Nephron (organoid): ENCODE data around the gene UBE3B.

ENCODE experiments used
- H3K27ac Mint-ChIP-seq, 3 experiments: 2 replicates each; pipeline ENCODE4 v1.8.0; 2020; ENCODE audit warnings: mixed read lengths in 3 of 3, mild to moderate bottlenecking in 2 of 3, moderate library complexity in 1 of 3
- H3K27me3 Mint-ChIP-seq: 2 replicates; pipeline ENCODE4 v1.8.0; 2021; ENCODE audit warnings: low read depth, mild to moderate bottlenecking, moderate library complexity, mixed read lengths
- H3K36me3 Mint-ChIP-seq: 2 replicates; pipeline ENCODE4 v1.8.0; 2020; ENCODE audit warnings: low read depth, mixed read lengths
- H3K4me1 Mint-ChIP-seq: 2 replicates; pipeline ENCODE4 v1.8.0; 2020; ENCODE audit warnings: mixed read lengths
- H3K4me3 Mint-ChIP-seq, 3 experiments: 2 replicates each; pipeline ENCODE4 v1.8.0; 2020; ENCODE audit warnings: mild to moderate bottlenecking in 3 of 3, mixed read lengths in 3 of 3, moderate library complexity in 2 of 3
- H3K9me3 Mint-ChIP-seq: 2 replicates; pipeline ENCODE4 v1.8.0; 2020; ENCODE audit warnings: mixed read lengths
- TF ChIP-seq, protein P1 (sequence below), 3 experiments: fragments of 200-600 bp; sonication (generic); IDR thresholded peaks; one replicate each; pipeline ENCODE4 v1.5.0; 2021; ENCODE audit warnings: antibody characterized with exemption in 3 of 3; ENCODE audit not compliant: unreplicated experiment in 3 of 3

Gene UBE3B

DNA sequence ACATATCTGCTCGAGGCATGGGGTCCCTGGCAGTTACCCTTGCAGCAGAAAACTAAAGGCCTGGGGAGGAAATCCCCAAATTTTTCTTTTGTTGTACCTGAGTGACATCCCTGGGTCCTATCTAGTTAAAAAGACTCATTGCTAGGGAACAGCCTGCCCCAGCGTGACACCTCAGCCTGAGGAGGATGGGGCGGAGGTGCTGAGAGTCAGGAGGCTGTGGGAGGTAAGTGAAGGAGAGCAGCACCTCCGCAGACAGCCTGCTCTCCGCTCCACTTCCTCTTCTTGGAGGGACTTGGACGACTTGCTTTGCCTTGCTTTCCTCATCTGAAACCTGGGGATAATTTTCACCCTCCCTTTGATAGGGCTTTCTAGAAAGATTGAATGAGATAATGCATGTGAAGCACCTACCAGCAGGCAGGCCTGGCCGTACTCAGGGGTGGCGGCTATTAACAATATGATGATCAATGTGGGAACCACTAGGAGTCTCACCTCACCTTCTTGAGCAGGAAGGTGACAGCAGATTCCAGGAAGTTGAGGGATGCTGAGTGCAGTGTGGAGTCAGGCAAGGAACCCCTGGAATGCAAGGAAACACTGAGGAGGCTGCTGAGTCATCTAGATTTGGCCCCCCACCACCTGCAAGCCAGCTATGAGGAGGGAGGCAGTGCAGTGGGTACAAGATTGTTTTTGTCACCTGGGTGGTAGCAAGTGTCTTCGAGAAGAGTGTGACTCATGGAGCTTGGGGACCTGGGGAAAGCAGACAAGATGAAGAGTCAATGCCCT, 23.2 kb downstream of the UBE3B start:
- H3K9me3 Mint-ChIP-seq, result no peaks in the 10 kb centered on the region
- H3K27me3 Mint-ChIP-seq, result no peaks in the 10 kb centered on the region
- H3K36me3 Mint-ChIP-seq, result peaks cover 79% of the 10 kb centered on the region
- no peaks in the 10 kb centered on the region for H3K4me1 Mint-ChIP-seq
- TF ChIP-seq, protein P1, sequence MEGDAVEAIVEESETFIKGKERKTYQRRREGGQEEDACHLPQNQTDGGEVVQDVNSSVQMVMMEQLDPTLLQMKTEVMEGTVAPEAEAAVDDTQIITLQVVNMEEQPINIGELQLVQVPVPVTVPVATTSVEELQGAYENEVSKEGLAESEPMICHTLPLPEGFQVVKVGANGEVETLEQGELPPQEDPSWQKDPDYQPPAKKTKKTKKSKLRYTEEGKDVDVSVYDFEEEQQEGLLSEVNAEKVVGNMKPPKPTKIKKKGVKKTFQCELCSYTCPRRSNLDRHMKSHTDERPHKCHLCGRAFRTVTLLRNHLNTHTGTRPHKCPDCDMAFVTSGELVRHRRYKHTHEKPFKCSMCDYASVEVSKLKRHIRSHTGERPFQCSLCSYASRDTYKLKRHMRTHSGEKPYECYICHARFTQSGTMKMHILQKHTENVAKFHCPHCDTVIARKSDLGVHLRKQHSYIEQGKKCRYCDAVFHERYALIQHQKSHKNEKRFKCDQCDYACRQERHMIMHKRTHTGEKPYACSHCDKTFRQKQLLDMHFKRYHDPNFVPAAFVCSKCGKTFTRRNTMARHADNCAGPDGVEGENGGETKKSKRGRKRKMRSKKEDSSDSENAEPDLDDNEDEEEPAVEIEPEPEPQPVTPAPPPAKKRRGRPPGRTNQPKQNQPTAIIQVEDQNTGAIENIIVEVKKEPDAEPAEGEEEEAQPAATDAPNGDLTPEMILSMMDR (IDR thresholded peaks at IDR 0.05; ENCODE audit: unreplicated experiment in 3 of 3), result no peak
- H3K27ac Mint-ChIP-seq, result no peak overlapping the region
- no peak overlapping the region for H3K4me3 Mint-ChIP-seq

- no peaks in the 10 kb centered on the region for H3K4me1 Mint-ChIP-seq
- no peaks in the 10 kb centered on the region for H3K9me3 Mint-ChIP-seq
- no peak overlapping the region for H3K4me3 Mint-ChIP-seq
- H3K36me3 Mint-ChIP-seq, result peaks cover 73% of the 10 kb centered on the region
- no peaks in the 10 kb centered on the region for H3K27me3 Mint-ChIP-seq
- TF ChIP-seq, protein P1 (IDR thresholded peaks at IDR 0.05; ENCODE audit: unreplicated experiment in 3 of 3), result no peak
- H3K27ac Mint-ChIP-seq, result no peak overlapping the region
These were observed 23.9 kb downstream of the UBE3B start for GRCh38 chr12:109501299-109501698.

DNA sequence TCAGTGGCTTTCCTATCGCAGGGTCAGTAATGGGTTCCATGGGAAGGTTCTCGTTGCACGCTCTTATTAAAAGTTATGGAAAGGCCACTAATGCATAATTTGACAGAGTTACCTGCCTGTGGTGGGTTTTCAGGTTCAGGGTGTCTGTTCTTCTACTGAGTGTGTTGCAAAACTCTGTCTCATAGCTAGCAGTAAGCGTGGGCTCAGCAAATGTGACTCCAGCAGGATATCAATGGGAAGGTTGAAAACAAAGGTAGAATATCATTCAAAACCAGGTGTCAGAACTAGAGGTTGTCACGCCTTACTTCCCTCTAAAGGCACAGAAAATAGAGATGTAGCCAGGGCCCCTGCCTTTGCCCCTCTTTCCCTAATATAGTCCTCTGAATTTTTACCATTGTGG, 24.9 kb downstream of the UBE3B start:
- no peak overlapping the region for H3K27ac Mint-ChIP-seq
- H3K4me1 Mint-ChIP-seq, result no peaks in the 10 kb centered on the region
- TF ChIP-seq, protein P1 (IDR thresholded peaks at IDR 0.05; ENCODE audit: unreplicated experiment in 3 of 3), result no peak
- H3K9me3 Mint-ChIP-seq, result no peaks in the 10 kb centered on the region
- H3K36me3 Mint-ChIP-seq, result peaks cover 67% of the 10 kb centered on the region
- no peaks in the 10 kb centered on the region for H3K27me3 Mint-ChIP-seq
- H3K4me3 Mint-ChIP-seq, result no peak overlapping the region

GRCh38 chr12:109503611-109504010, 26.2 kb downstream of the UBE3B start:
- Mint-ChIP-seq H3K27ac (no peak overlapping the region), H3K9me3 (no peaks in the 10 kb centered on the region), H3K4me1 (no peaks in the 10 kb centered on the region), H3K27me3 (no peaks in the 10 kb centered on the region), H3K36me3 (peaks cover 66% of the 10 kb centered on the region), H3K4me3 (no peak overlapping the region)
- TF ChIP-seq, protein P1 (IDR thresholded peaks at IDR 0.05; ENCODE audit: unreplicated experiment in 3 of 3), result no peak

- Mint-ChIP-seq H3K36me3 (peaks cover 64% of the 10 kb centered on the region), H3K4me1 (no peaks in the 10 kb centered on the region), H3K9me3 (no peaks in the 10 kb centered on the region), H3K4me3 (no peak overlapping the region), H3K27ac (no peak overlapping the region), H3K27me3 (no peaks in the 10 kb centered on the region)
- TF ChIP-seq, protein P1 (IDR thresholded peaks at IDR 0.05; ENCODE audit: unreplicated experiment in 3 of 3), result no peak
These were observed 26.6 kb downstream of the UBE3B start for GRCh38 chr12:109504068-109504467.

DNA sequence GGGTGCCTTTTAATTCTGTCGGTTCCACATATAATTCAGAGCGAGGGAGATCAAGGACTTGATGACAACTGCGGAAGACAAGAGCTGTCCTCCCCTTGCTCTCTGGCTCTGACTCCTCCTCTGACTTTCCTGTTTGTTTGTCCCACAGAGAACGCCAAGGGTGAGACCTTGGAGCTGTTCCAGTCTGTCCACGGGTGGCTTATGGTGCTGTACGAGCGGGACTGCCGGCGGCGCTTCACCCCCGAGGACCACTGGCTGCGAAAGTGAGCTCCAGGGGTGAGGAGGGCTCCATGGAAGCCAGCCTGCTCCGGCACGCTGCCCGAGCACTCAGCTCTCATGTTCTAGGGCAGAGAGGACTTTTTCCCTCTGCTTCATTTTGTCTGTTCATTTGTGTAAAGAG, 32.8 kb downstream of the UBE3B start:
- TF ChIP-seq, protein P1 (IDR thresholded peaks at IDR 0.05; ENCODE audit: unreplicated experiment in 3 of 3), result no peak
- H3K27me3 Mint-ChIP-seq, result peaks cover 4% of the 10 kb centered on the region
- no peak overlapping the region for H3K4me3 Mint-ChIP-seq
- no peak overlapping the region for H3K27ac Mint-ChIP-seq
- H3K4me1 Mint-ChIP-seq, result no peaks in the 10 kb centered on the region
- H3K36me3 Mint-ChIP-seq, result peaks cover 67% of the 10 kb centered on the region
- H3K9me3 Mint-ChIP-seq, result no peaks in the 10 kb centered on the region
